ENCODE results near the gene MYO16.

Gene MYO16

GRCh38 chr13:109198585-109198984, 569.2 kb downstream of the MYO16 start:
- H3K9me3 ChIP-seq (ENCODE audit: insufficient read depth, low read depth, low read length), result no peaks in the 10 kb centered on the region
- TF ChIP-seq EZH2phosphoT487 (IDR thresholded peaks at IDR 0.05; ENCODE audit: borderline replicate concordance), result no peak
- no peak for TF ChIP-seq CTCF (conservative IDR thresholded peaks at IDR 0.05; ENCODE audit: low read length)

GRCh38 chr13:109199280-109199679, 569.9 kb downstream of the MYO16 start:
- Histone ChIP-seq H3K9me3 (ENCODE audit: insufficient read depth, low read depth, low read length) (no peaks in the 10 kb centered on the region), H3K4me1 (ENCODE audit: insufficient read depth, low read length, poor library complexity, severe bottlenecking) (no peaks in the 10 kb centered on the region), H3K27me3 (ENCODE audit: insufficient read depth, low read length, poor library complexity, severe bottlenecking) (no peaks in the 10 kb centered on the region), H3F3A (ENCODE audit: low read depth) (no peaks in the 10 kb centered on the region), H3K79me2 (ENCODE audit: insufficient read depth, low read length) (no peaks in the 10 kb centered on the region), H3K9me2 (replicated peaks; ENCODE audit: low read depth, low read length) (no peaks in the 10 kb centered on the region), H4K20me1 (ENCODE audit: insufficient read depth, low read length, poor library complexity, severe bottlenecking) (no peaks in the 10 kb centered on the region), H3K4me2 (ENCODE audit: low read depth, low read length, poor library complexity, severe bottlenecking) (no peak overlapping the region), H3K4me3 (ENCODE audit: low read length, poor library complexity, severe bottlenecking) (no peak overlapping the region), H2AFZ (ENCODE audit: low read length) (no peak overlapping the region), H3K9ac (ENCODE audit: low read depth, low read length, poor library complexity, severe bottlenecking) (no peak overlapping the region), H3K36me3 (ENCODE audit: insufficient read depth, low read length) (no peaks in the 10 kb centered on the region)
- TF ChIP-seq CTCF (conservative IDR thresholded peaks at IDR 0.05; ENCODE audit: low read length), result no peak
- no peak for TF ChIP-seq EZH2phosphoT487 (IDR thresholded peaks at IDR 0.05; ENCODE audit: borderline replicate concordance)

More at GRCh38 chr13:109198585-109198984, 569.2 kb downstream of the MYO16 start:
- Histone ChIP-seq H3K36me3 (ENCODE audit: insufficient read depth, low read length) (no peaks in the 10 kb centered on the region), H3K9ac (ENCODE audit: low read depth, low read length, poor library complexity, severe bottlenecking) (no peak overlapping the region), H3K9me2 (replicated peaks; ENCODE audit: low read depth, low read length) (no peaks in the 10 kb centered on the region), H3K4me3 (ENCODE audit: low read length, poor library complexity, severe bottlenecking) (no peak overlapping the region), H2AFZ (ENCODE audit: low read length) (no peak overlapping the region), H4K20me1 (ENCODE audit: insufficient read depth, low read length, poor library complexity, severe bottlenecking) (no peaks in the 10 kb centered on the region), H3K27me3 (ENCODE audit: insufficient read depth, low read length, poor library complexity, severe bottlenecking) (no peaks in the 10 kb centered on the region), H3K79me2 (ENCODE audit: insufficient read depth, low read length) (no peaks in the 10 kb centered on the region), H3K4me1 (ENCODE audit: insufficient read depth, low read length, poor library complexity, severe bottlenecking) (no peaks in the 10 kb centered on the region), H3F3A (ENCODE audit: low read depth) (no peaks in the 10 kb centered on the region), H3K4me2 (ENCODE audit: low read depth, low read length, poor library complexity, severe bottlenecking) (no peak overlapping the region)

GRCh38 chr13:109200556-109200955, 571.1 kb downstream of the MYO16 start:
- no peak overlapping the region for H3K4me2 ChIP-seq (ENCODE audit: low read depth, low read length, poor library complexity, severe bottlenecking)
- H3K9ac ChIP-seq (ENCODE audit: low read depth, low read length, poor library complexity, severe bottlenecking), result no peak overlapping the region
- H2AFZ ChIP-seq (ENCODE audit: low read length), result no peak overlapping the region
- no peaks in the 10 kb centered on the region for H3K4me1 ChIP-seq (ENCODE audit: insufficient read depth, low read length, poor library complexity, severe bottlenecking)
- H3K79me2 ChIP-seq (ENCODE audit: insufficient read depth, low read length), result no peaks in the 10 kb centered on the region
- no peak overlapping the region for H3K4me3 ChIP-seq (ENCODE audit: low read length, poor library complexity, severe bottlenecking)
- no peaks in the 10 kb centered on the region for H4K20me1 ChIP-seq (ENCODE audit: insufficient read depth, low read length, poor library complexity, severe bottlenecking)
- no peaks in the 10 kb centered on the region for H3K36me3 ChIP-seq (ENCODE audit: insufficient read depth, low read length)
- H3K9me3 ChIP-seq (ENCODE audit: insufficient read depth, low read depth, low read length), result no peaks in the 10 kb centered on the region
- no peaks in the 10 kb centered on the region for H3K27me3 ChIP-seq (ENCODE audit: insufficient read depth, low read length, poor library complexity, severe bottlenecking)
- H3F3A ChIP-seq (ENCODE audit: low read depth), result no peaks in the 10 kb centered on the region
- H3K9me2 ChIP-seq (replicated peaks; ENCODE audit: low read depth, low read length), result no peaks in the 10 kb centered on the region
- TF ChIP-seq CTCF (conservative IDR thresholded peaks at IDR 0.05; ENCODE audit: low read length) (no peak), EZH2phosphoT487 (IDR thresholded peaks at IDR 0.05; ENCODE audit: borderline replicate concordance) (no peak)
